ENCODE data around the gene C1QL1. TPM values are rescaled to one million over a fixed set of nuclear protein-coding genes. Genes with fewer than 3 reads are reported as not detected.
A peak's percentile ranks its signal among the peaks of the same experiment; 100 is the strongest.
"Not testable (repeated sequence)": the region's sequence is repeated elsewhere in the genome, so short reads cannot be mapped to it uniquely, and the experiment has no call there.

Gene C1QL1
- total RNA-seq, 1 donor from 2014 or later, result 37.0 TPM

GRCh38 chr17:44948315-44948795, 19.7 kb downstream of the C1QL1 start:
- no peaks in the 10 kb centered on the region for H3K36me3 Mint-ChIP-seq (ENCODE audit: insufficient read depth)
- no peaks in the 10 kb centered on the region for H3K9me3 Mint-ChIP-seq (ENCODE audit: low read depth)
- DNase-seq (ENCODE audit: low spot score, unreplicated experiment), result no peak

GRCh38 chr17:44947461-44948314, 20.4 kb downstream of the C1QL1 start, which contains the start of gene KIF18B:
Gene KIF18B (minus strand): TSS chr17:44947773. CDS start chr17:44936344, 11,429 bp downstream.
- H3K4me1 Mint-ChIP-seq (ENCODE audit: low read depth), result peaks cover 10% of the 10 kb centered on the region
- no peaks in the 10 kb centered on the region for H3K36me3 Mint-ChIP-seq (ENCODE audit: insufficient read depth)
- H3K27me3 Mint-ChIP-seq, result peaks cover 9% of the 10 kb centered on the region
- peak within 1 kb of the TSS; percentile 89 for H3K4me3 Mint-ChIP-seq (ENCODE audit: low read depth)
- H3K9me3 Mint-ChIP-seq (ENCODE audit: low read depth), result no peaks in the 10 kb centered on the region
- H3K27ac Mint-ChIP-seq, result peak within 1 kb of the TSS; percentile 86
- TF ChIP-seq CTCF (IDR thresholded peaks at IDR 0.05; ENCODE audit: unreplicated experiment), result no peak
- DNase-seq (ENCODE audit: low spot score, unreplicated experiment), result peak; percentile 68

More at GRCh38 chr17:44948315-44948795, 19.7 kb downstream of the C1QL1 start:
- TF ChIP-seq CTCF (IDR thresholded peaks at IDR 0.05; ENCODE audit: unreplicated experiment), result no peak
- Mint-ChIP-seq H3K27me3 (peaks cover 15% of the 10 kb centered on the region), H3K4me3 (ENCODE audit: low read depth) (peak overlapping the region; percentile 89), H3K27ac (no peak overlapping the region), H3K4me1 (ENCODE audit: low read depth) (peaks cover 10% of the 10 kb centered on the region)

- not testable (repeated sequence) for H3K27me3 Mint-ChIP-seq; H3K27ac Mint-ChIP-seq; H3K36me3 Mint-ChIP-seq (ENCODE audit: insufficient read depth); H3K9me3 Mint-ChIP-seq (ENCODE audit: low read depth); DNase-seq (ENCODE audit: low spot score, unreplicated experiment); H3K4me3 Mint-ChIP-seq (ENCODE audit: low read depth)
- H3K4me1 Mint-ChIP-seq (ENCODE audit: low read depth), result peaks cover 12% of the 10 kb centered on the region
Observed at GRCh38 chr17:44945652-44946051, 22.5 kb downstream of the C1QL1 start.

GRCh38 chr17:44942456-44942855, 25.6 kb downstream of the C1QL1 start:
- H3K4me1 Mint-ChIP-seq (ENCODE audit: low read depth), result peaks cover 16% of the 10 kb centered on the region
- H3K36me3 Mint-ChIP-seq (ENCODE audit: insufficient read depth), result peaks cover 10% of the 10 kb centered on the region
- no peaks in the 10 kb centered on the region for H3K9me3 Mint-ChIP-seq (ENCODE audit: low read depth)
- H3K4me3 Mint-ChIP-seq (ENCODE audit: low read depth), result no peak overlapping the region
- TF ChIP-seq CTCF (IDR thresholded peaks at IDR 0.05; ENCODE audit: unreplicated experiment), result no peak
- no peak for DNase-seq (ENCODE audit: low spot score, unreplicated experiment)
- H3K27ac Mint-ChIP-seq, result no peak overlapping the region
- no peaks in the 10 kb centered on the region for H3K27me3 Mint-ChIP-seq

- H3K27ac Mint-ChIP-seq, result no peak overlapping the region
- no peaks in the 10 kb centered on the region for H3K27me3 Mint-ChIP-seq
- no peak for TF ChIP-seq CTCF (IDR thresholded peaks at IDR 0.05; ENCODE audit: unreplicated experiment)
- H3K4me1 Mint-ChIP-seq (ENCODE audit: low read depth), result peaks cover 15% of the 10 kb centered on the region
- H3K9me3 Mint-ChIP-seq (ENCODE audit: low read depth), result no peaks in the 10 kb centered on the region
- no peak for DNase-seq (ENCODE audit: low spot score, unreplicated experiment)
- no peak overlapping the region for H3K4me3 Mint-ChIP-seq (ENCODE audit: low read depth)
- H3K36me3 Mint-ChIP-seq (ENCODE audit: insufficient read depth), result peaks cover 12% of the 10 kb centered on the region
Observed at GRCh38 chr17:44941712-44942331, 26.3 kb downstream of the C1QL1 start.
